SK-N-SH (cell line): ENCODE measurements around the gene REXO5. TPM values are rescaled to one million over a fixed set of nuclear protein-coding genes. Genes with fewer than 3 reads are reported as not detected.

Experiments used
- CTCF ChIA-PET: fragments of 300-600, 350-600 bp; formaldehyde crosslinking; extraction: SDS; loops from one replicate; lab custom pipeline; 2021; lab: Yijun Ruan, JAX
- POLR2A ChIA-PET: fragments of 350-600 bp; sonication (Branson Sonifier 250); formaldehyde crosslinking; extraction: SDS; loops from one replicate; lab custom pipeline; 2020; ENCODE audit warnings: antibody characterized with exemption, inconsistent platforms; lab: Yijun Ruan, JAX
- DNase-seq: peaks from one replicate; pipeline ENCODE4 v3.0.0; 2012
- H2AFZ ChIP-seq: fragments of 200-600 bp; sonication (generic); 2 replicates; pipeline ENCODE4 v1.8.1; 2016; ENCODE audit warnings: antibody characterized with exemption, mild to moderate bottlenecking, low read depth
- H3F3A ChIP-seq: fragments of 200-600 bp; sonication (generic); replicated peaks from 2 replicates; pipeline ENCODE3; 2016; ENCODE audit warnings: antibody characterized with exemption, mild to moderate bottlenecking; ENCODE audit not compliant: insufficient read depth
- H3K27ac ChIP-seq, 2 experiments: fragments of 200-500 bp in 1 of 2; fragments of 200-600 bp in 1 of 2; sonication (Bioruptor generic) in 1 of 2; sonication (generic), shearing (Covaris generic) in 1 of 2; 2 replicates each; pipeline versions ENCODE4 v1.5.1 to v1.6.1; 2014 to 2016; ENCODE audit warnings: low read depth in 2 of 2, inconsistent platforms in 1 of 2, low read length in 1 of 2, mild to moderate bottlenecking in 1 of 2, mixed read lengths in 1 of 2
- H3K27me3 ChIP-seq: fragments of 200-600 bp; sonication (generic), shearing (Covaris generic); 2 replicates; pipeline ENCODE4 v1.6.1; 2016; ENCODE audit warnings: mixed run types; ENCODE audit not compliant: insufficient read depth
- H3K36me3 ChIP-seq, 2 experiments: fragments of 200-500 bp in 1 of 2; fragments of 200-600 bp in 1 of 2; sonication (Bioruptor generic) in 1 of 2; sonication (generic) in 1 of 2; replicated peaks in 1 of 2; 2 replicates each; pipeline versions ENCODE3 to v1.5.1; 2014 to 2016; ENCODE audit warnings: low read length in 1 of 2, mild to moderate bottlenecking in 1 of 2; ENCODE audit not compliant: insufficient read depth in 2 of 2, control insufficient read depth in 1 of 2
- H3K4me1 ChIP-seq, 2 experiments: fragments of 200-500 bp in 1 of 2; fragments of 200-600 bp in 1 of 2; sonication (Bioruptor generic) in 1 of 2; sonication (generic), shearing (Covaris generic) in 1 of 2; 2 replicates each; pipeline versions ENCODE4 v1.5.1 to v1.6.1; 2014 to 2016; ENCODE audit warnings: low read depth in 1 of 2, low read length in 1 of 2, mixed run types in 1 of 2; ENCODE audit not compliant: insufficient read depth in 2 of 2, control insufficient read depth in 1 of 2
- H3K4me2 ChIP-seq: fragments of 200-600 bp; sonication (generic), shearing (Covaris generic); 2 replicates; pipeline ENCODE4 v1.6.1; 2017; ENCODE audit warnings: mixed run types
- H3K4me3 ChIP-seq, 2 experiments: fragments of 200-500 bp in 1 of 2; fragments of 200-600 bp in 1 of 2; sonication (Bioruptor generic) in 1 of 2; sonication (generic), shearing (Covaris generic) in 1 of 2; 2 replicates each; pipeline versions ENCODE4 v1.5.1 to v1.8.1; 2014 to 2016; ENCODE audit warnings: low read depth in 2 of 2, inconsistent platforms in 1 of 2, low read length in 1 of 2, mild to moderate bottlenecking in 1 of 2, mixed read lengths in 1 of 2, moderate library complexity in 1 of 2
- H3K79me2 ChIP-seq: fragments of 200-600 bp; sonication (generic); 2 replicates; pipeline ENCODE4 v1.8.1; 2017; ENCODE audit warnings: mild to moderate bottlenecking; ENCODE audit not compliant: insufficient read depth
- H3K9ac ChIP-seq: fragments of 200-600 bp; sonication (generic); 2 replicates; pipeline ENCODE4 v1.6.1; 2017; ENCODE audit warnings: mixed run types
- H3K9me2 ChIP-seq: fragments of 200-600 bp; sonication (generic); 2 replicates; pipeline ENCODE4 v1.6.1; 2017; ENCODE audit warnings: mixed run types
- H3K9me3 ChIP-seq: fragments of 200-600 bp; sonication (generic); 2 replicates; pipeline ENCODE4 v1.6.1; 2017; ENCODE audit warnings: mixed run types, mild to moderate bottlenecking, moderate library complexity
- H4K20me1 ChIP-seq: fragments of 200-600 bp; sonication (generic); 2 replicates; pipeline ENCODE4 v1.6.1; 2017; ENCODE audit warnings: mild to moderate bottlenecking, mixed run types; ENCODE audit not compliant: insufficient read depth
- ELF1 ChIP-seq: IDR thresholded peaks from 2 replicates; pipeline ENCODE4 v1.4.0; 2012
- EZH2phosphoT487 ChIP-seq: fragments of 200-600 bp; sonication (generic); IDR thresholded peaks from 2 replicates; pipeline ENCODE4 v1.6.1; 2017; ENCODE audit warnings: low read depth, mixed run types, mild to moderate bottlenecking, antibody characterized with exemption, moderate library complexity, borderline replicate concordance
- FOXJ3 ChIP-seq: sonication (generic); formaldehyde crosslinking; IDR thresholded peaks from 2 replicates; pipeline ENCODE4 v1.5.1; 2020; ENCODE audit warnings: mild to moderate bottlenecking, missing genetic modification reagents
- FOXM1 ChIP-seq: IDR thresholded peaks from 2 replicates; pipeline ENCODE4 v1.4.0; 2012; ENCODE audit warnings: low read depth, mild to moderate bottlenecking
- GABPA ChIP-seq: IDR thresholded peaks from 2 replicates; pipeline ENCODE4 v1.4.0; 2012; ENCODE audit warnings: low read depth, mild to moderate bottlenecking
- MXI1 ChIP-seq: IDR thresholded peaks from 2 replicates; pipeline ENCODE4 v1.6.1; 2012; ENCODE audit warnings: mild to moderate bottlenecking, low read depth, low read length, improper control_type of control experiment
- NRF1 ChIP-seq: IDR thresholded peaks from 2 replicates; pipeline ENCODE4 v1.6.1; 2012; ENCODE audit warnings: low read depth, mild to moderate bottlenecking, low read length
- POLR2AphosphoS5 ChIP-seq: IDR thresholded peaks from 2 replicates; pipeline ENCODE4 v1.6.1; 2012; ENCODE audit warnings: low read depth, low read length
- RAD21 ChIP-seq: IDR thresholded peaks from 2 replicates; pipeline ENCODE4 v1.6.1; 2012; ENCODE audit warnings: mild to moderate bottlenecking, low read length
- RCOR1 ChIP-seq: fragments of 150-350 bp; IDR thresholded peaks from 2 replicates; pipeline ENCODE4 v1.6.1; 2017; ENCODE audit warnings: antibody characterized with exemption, low read length
- RFX5 ChIP-seq: IDR thresholded peaks from 2 replicates; pipeline ENCODE4 v1.6.1; 2012; ENCODE audit warnings: mild to moderate bottlenecking, improper control_type of control experiment, low read length
- RXRA ChIP-seq: IDR thresholded peaks from 2 replicates; pipeline ENCODE4 v1.4.0; 2012; ENCODE audit warnings: low read depth, mild to moderate bottlenecking, borderline replicate concordance
- SIN3A ChIP-seq: IDR thresholded peaks from 2 replicates; pipeline ENCODE4 v1.6.1; 2012; ENCODE audit warnings: low read depth, mild to moderate bottlenecking, low read length, moderate library complexity, borderline replicate concordance
- SMC3 ChIP-seq: IDR thresholded peaks from 2 replicates; pipeline ENCODE4 v1.6.1; 2012; ENCODE audit warnings: low read depth, low read length, improper control_type of control experiment
- TAF1 ChIP-seq: IDR thresholded peaks from 2 replicates; pipeline ENCODE4 v1.6.1; 2012; ENCODE audit warnings: low read depth, mild to moderate bottlenecking, low read length, moderate library complexity, borderline replicate concordance
- TCF12 ChIP-seq: IDR thresholded peaks from 2 replicates; pipeline ENCODE4 v1.4.0; 2012
- TEAD4 ChIP-seq: IDR thresholded peaks from 2 replicates; pipeline ENCODE4 v1.4.0; 2012; ENCODE audit warnings: mild to moderate bottlenecking, borderline replicate concordance; ENCODE audit not compliant: insufficient read depth
- WGBS: methylation state at CpG from one replicate; pipeline ENCODE4 v1.1.6; 2017; ENCODE audit warnings: low lambda C conversion rate; 5-methylcytosine and 5-hydroxymethylcytosine counted together
- polyA plus RNA-seq, 3 experiments: library from polyadenylated mRNA; depleted of rRNA; stranded (reverse); fragments of >200 nt; gene quantifications; 2 replicates each; pipeline ENCODE4 v1.2.3, GENCODE V29; 2012
- TF ChIP-seq, protein P1 (sequence below): fragments of 200-600 bp; sonication (generic); IDR thresholded peaks from 2 replicates; pipeline ENCODE4 v1.6.1; 2017; ENCODE audit warnings: antibody characterized with exemption, mild to moderate bottlenecking, moderate library complexity
- TF ChIP-seq, protein P2 (sequence below): IDR thresholded peaks from 2 replicates; pipeline ENCODE4 v1.4.0; 2012; ENCODE audit warnings: low read depth, borderline replicate concordance
- TF ChIP-seq, protein P3 (sequence below): IDR thresholded peaks from 2 replicates; pipeline ENCODE4 v1.4.0; 2012; ENCODE audit warnings: low read depth, borderline replicate concordance

Gene REXO5
- polyA plus RNA-seq, 1 of the 3 experiments (the other 2 are of a cell fraction): 3.8 TPM

DNA sequence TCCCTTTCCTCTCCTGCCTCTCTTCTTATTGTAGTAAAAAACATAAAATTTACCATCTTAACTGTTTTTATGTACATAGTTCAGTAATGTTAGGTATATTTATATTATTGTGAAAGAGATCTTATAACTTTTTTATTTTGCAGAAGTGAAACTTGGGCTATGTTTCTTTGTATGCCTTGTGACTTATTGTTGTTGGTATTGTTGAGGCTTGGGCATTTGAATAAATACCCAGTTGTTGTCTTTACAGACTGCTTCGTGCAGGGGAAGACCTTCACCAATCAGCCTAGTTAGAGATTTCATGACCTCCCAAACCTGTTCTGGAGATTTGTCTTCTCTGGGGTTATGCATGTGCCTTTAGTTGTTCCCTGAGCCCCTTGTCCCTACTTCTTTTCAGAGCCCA, 31.9 kb downstream of the REXO5 start:
- H3K4me1 ChIP-seq: no peaks in the 10 kb centered on the region
- 63% methylated on average over 1 of the region's 1 CpG for WGBS

DNA sequence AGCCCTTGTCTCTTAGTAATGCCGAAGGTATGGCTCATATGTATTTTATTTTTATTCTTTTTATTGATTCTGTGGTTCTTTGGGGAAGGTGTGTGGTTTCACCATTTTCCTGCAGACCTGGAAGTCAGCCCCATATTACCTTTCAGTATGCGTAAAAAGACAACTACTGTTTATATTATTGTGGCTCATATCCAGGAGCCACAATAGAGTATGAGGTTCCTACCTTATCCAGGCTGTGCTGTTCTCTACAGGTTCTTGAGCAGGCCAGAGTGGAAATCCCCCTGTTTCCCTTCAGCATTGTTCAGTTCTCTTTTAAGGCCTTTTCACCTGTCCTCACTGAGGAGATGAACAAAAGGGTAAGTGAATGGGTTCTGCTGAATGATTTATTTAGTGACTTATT, 33.2 kb downstream of the REXO5 start:
- CTCF ChIA-PET: no interaction called here

More for the DNA sequence above, 31.9 kb downstream of the REXO5 start:
- H2AFZ ChIP-seq: no peak overlapping the region
- no peaks in the 10 kb centered on the region for H3K27me3 ChIP-seq
- POLR2A ChIA-PET: no interaction called here
- no peaks in the 10 kb centered on the region; the same call in 1 of the 2 replicates for H3K9me3 ChIP-seq
- H3K9ac ChIP-seq: no peak overlapping the region
- TF ChIP-seq TAF1: no peak
- TF ChIP-seq EZH2phosphoT487: no peak
- no peak for TF ChIP-seq TCF12
- TF ChIP-seq, protein P1, sequence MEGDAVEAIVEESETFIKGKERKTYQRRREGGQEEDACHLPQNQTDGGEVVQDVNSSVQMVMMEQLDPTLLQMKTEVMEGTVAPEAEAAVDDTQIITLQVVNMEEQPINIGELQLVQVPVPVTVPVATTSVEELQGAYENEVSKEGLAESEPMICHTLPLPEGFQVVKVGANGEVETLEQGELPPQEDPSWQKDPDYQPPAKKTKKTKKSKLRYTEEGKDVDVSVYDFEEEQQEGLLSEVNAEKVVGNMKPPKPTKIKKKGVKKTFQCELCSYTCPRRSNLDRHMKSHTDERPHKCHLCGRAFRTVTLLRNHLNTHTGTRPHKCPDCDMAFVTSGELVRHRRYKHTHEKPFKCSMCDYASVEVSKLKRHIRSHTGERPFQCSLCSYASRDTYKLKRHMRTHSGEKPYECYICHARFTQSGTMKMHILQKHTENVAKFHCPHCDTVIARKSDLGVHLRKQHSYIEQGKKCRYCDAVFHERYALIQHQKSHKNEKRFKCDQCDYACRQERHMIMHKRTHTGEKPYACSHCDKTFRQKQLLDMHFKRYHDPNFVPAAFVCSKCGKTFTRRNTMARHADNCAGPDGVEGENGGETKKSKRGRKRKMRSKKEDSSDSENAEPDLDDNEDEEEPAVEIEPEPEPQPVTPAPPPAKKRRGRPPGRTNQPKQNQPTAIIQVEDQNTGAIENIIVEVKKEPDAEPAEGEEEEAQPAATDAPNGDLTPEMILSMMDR: no peak
- no peak for TF ChIP-seq GABPA
- no peak for TF ChIP-seq POLR2AphosphoS5
- TF ChIP-seq, all 33 proteins: peak for 0
- Histone ChIP-seq H3K36me3 (peaks cover 32 to 44% of the 10 kb centered on the region in 2 experiments), H3K27ac (no peak overlapping the region), H3K4me3 (no peak overlapping the region), H3K79me2 (no peaks in the 10 kb centered on the region), H3K9me2 (no peaks in the 10 kb centered on the region), H4K20me1 (no peaks in the 10 kb centered on the region), H3K4me2 (no peak overlapping the region), H3F3A (no peaks in the 10 kb centered on the region)
- CTCF ChIA-PET: no interaction called here
- no peak for DNase-seq

DNA sequence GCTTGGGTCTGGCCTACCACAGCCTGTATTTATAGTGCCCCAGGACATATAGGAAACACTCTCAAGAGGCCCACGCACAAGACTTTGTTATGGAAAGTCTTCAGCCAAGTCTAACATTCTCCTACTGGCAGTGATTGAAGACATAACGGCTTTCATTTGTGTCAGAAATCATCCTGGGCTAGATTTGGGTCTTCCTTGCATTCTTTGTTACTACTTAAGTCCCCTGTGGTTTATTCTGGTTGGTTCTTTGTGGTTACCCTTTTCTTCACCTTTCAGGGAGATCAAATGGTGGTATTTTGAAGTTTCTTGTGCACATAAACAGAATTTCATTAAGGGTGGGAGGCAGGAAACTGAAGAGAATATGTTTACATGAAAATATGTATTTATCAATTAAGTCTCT, 37.7 kb downstream of the REXO5 start:
- WGBS: 100% methylated on average over 2 of the region's 2 CpGs
- no peak for DNase-seq
- Histone ChIP-seq H3K9me3 (no peaks in the 10 kb centered on the region), H3K79me2 (no peaks in the 10 kb centered on the region), H2AFZ (no peak overlapping the region), H3K9me2 (no peaks in the 10 kb centered on the region), H3K4me1 (no peaks in the 10 kb centered on the region), H3K27ac (no peak overlapping the region), H3K4me2 (no peak overlapping the region), H4K20me1 (no peaks in the 10 kb centered on the region), H3K36me3 (peaks cover 28 to 35% of the 10 kb centered on the region in 2 experiments), H3K27me3 (no peaks in the 10 kb centered on the region), H3F3A (no peaks in the 10 kb centered on the region), H3K9ac (no peak overlapping the region), H3K4me3 (no peak overlapping the region)
- ChIA-PET POLR2A (no interaction called here), CTCF (no interaction called here)
- TF ChIP-seq, protein P2, sequence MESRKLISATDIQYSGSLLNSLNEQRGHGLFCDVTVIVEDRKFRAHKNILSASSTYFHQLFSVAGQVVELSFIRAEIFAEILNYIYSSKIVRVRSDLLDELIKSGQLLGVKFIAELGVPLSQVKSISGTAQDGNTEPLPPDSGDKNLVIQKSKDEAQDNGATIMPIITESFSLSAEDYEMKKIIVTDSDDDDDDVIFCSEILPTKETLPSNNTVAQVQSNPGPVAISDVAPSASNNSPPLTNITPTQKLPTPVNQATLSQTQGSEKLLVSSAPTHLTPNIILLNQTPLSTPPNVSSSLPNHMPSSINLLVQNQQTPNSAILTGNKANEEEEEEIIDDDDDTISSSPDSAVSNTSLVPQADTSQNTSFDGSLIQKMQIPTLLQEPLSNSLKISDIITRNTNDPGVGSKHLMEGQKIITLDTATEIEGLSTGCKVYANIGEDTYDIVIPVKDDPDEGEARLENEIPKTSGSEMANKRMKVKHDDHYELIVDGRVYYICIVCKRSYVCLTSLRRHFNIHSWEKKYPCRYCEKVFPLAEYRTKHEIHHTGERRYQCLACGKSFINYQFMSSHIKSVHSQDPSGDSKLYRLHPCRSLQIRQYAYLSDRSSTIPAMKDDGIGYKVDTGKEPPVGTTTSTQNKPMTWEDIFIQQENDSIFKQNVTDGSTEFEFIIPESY: no peak
- TF ChIP-seq RXRA (no peak), ELF1 (no peak), FOXM1 (no peak), RAD21 (no peak), RFX5 (no peak), TEAD4 (no peak), RCOR1 (no peak), SMC3 (no peak), NRF1 (no peak), MXI1 (no peak), SIN3A (no peak)
- TF ChIP-seq, protein P3, sequence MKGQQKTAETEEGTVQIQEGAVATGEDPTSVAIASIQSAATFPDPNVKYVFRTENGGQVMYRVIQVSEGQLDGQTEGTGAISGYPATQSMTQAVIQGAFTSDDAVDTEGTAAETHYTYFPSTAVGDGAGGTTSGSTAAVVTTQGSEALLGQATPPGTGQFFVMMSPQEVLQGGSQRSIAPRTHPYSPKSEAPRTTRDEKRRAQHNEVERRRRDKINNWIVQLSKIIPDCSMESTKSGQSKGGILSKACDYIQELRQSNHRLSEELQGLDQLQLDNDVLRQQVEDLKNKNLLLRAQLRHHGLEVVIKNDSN: no peak

More for the DNA sequence above, 33.2 kb downstream of the REXO5 start:
- Histone ChIP-seq H3K4me3 (no peak overlapping the region), H3K27ac (no peak overlapping the region), H3K9ac (no peak overlapping the region), H3K79me2 (no peaks in the 10 kb centered on the region), H3K36me3 (peaks cover 28 to 38% of the 10 kb centered on the region in 2 experiments), H3K4me2 (no peak overlapping the region)
- POLR2A ChIA-PET: no interaction called here
- DNase-seq: no peak
- TF ChIP-seq FOXJ3 (no peak), SMC3 (no peak)
- TF ChIP-seq, all 33 proteins: peak for 0
- Histone ChIP-seq H3K27me3 (no peaks in the 10 kb centered on the region), H3K4me1 (no peaks in the 10 kb centered on the region), H2AFZ (no peak overlapping the region), H3K9me3 (no peaks in the 10 kb centered on the region; the same call in 1 of the 2 replicates), H3K9me2 (no peaks in the 10 kb centered on the region), H3F3A (no peaks in the 10 kb centered on the region), H4K20me1 (no peaks in the 10 kb centered on the region)
- 95% methylated on average over 2 of the region's 2 CpGs for WGBS
